HG03039 (cell line): ENCODE measurements around the gene TEPSIN.

Experiments used
- ATAC-seq: cut with Tn5 transposase; IDR thresholded peaks from one replicate; pipeline ENCODE4 v1.9.1; 2021; ENCODE audit warnings: mild to moderate bottlenecking, moderate library complexity; ENCODE audit not compliant: unreplicated experiment

TEPSIN gene

DNA sequence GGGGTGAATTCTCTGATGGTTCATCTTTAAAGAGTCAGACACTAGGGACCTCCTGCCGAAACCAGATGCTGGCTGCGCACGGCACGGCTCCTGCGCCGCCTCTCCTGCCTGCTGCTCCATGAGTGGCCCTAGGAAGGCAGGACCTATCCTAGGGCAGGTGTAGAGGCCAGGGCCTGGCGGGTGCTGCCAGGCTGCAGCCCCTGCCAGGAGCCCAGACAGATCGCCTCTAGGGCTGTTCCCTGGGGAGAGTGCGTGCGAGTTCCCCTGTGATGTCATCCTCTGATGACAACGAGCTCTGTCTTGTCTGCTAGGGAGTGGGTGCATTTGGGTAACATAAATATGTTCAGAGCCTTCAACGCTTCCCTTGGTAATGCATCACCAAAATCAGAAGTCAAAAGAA lies 32.4 kb upstream of the TEPSIN start:
- ATAC-seq = no peak

DNA sequence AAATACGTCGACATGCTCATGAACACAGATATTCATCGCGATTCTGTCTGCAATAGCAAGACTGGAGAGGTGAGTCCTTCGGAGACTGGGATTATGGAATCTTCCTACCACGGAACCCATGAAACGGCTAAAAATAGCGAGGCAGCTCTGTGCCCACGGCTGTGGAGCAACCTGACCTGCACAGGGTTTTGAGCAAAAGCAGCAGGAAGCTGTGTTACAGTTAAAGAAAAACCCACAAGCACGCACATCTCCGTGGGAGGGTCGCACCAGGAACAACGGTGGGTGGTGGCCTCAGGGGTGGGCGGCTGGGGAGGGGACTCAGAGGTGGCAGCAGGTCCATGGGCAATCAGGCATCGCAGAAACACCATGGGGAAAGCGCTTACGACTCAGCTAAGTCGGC lies 31.4 kb upstream of the TEPSIN start:
- no peak for ATAC-seq

DNA sequence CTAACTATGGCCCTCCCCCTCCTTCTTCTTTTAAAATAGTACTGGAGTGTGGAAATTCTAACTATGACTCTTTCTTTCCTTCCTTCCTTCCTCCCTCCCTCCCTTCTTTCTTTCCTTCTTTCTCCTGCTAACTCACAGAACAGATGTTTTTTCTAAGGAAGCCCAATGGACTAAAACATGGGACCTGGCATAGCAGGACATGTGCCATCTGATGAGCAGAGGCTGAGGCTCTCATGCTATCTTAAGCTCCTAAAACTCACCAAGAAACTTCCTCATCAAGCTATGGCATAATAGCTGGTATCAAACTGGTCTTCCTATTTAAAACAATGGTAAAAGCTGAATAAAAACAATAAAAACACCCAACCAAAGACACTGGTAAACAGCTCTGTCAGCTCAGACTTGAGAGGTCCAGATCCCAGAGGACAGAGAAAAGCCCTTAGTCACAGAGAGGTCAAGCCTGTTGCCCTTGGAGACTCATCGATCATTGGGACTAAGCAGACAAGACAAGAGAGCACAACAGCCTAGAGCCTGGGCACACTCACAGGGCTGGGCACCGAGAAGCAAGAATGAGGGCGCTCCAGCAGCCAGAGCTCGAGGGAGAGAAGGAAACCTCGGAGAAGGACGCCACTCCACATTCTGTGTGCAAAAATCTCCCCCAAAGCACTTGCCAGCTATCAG lies 28.7 kb upstream of the TEPSIN start:
- ATAC-seq = no peak

DNA sequence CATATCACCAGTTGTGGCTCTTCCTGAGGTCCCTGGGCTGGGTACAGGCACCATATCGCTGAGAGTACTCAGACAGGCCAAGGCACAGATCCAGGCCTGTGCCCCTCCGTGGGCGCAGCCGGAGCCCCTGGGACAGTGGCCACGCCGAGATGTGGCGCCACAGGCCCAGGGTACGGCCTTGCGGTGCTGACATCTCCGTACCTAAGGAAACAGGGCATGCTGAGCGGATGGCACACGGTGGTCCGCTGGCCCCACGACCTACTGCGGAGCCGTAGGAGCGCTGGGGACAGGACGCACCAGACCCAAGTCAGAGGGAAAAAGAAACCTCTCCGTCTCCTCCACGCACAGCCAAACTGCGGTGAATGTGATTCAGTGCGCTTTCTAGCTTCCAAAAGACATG lies 26.7 kb upstream of the TEPSIN start:
- ATAC-seq = no peak

DNA sequence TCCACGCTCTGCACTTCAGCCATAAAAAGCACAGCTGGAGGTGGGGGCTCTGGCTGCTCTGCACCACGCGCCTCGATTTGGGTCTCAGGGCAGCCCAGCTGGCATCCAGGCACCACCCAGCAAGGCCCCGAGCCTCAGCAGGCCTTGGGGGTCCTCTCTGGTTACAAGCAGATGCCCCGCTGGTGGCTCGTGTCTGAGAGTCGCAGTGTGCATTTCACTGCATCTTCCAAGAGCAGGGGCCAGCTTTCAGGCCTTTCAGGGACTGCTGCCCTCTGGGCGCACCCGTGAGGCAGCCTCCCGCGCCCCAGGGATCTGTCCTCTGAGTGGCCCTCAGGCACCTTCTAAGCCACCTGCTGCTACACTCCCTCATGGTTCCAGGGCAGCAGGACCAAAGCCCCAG lies 25.8 kb upstream of the TEPSIN start:
- no peak for ATAC-seq

DNA sequence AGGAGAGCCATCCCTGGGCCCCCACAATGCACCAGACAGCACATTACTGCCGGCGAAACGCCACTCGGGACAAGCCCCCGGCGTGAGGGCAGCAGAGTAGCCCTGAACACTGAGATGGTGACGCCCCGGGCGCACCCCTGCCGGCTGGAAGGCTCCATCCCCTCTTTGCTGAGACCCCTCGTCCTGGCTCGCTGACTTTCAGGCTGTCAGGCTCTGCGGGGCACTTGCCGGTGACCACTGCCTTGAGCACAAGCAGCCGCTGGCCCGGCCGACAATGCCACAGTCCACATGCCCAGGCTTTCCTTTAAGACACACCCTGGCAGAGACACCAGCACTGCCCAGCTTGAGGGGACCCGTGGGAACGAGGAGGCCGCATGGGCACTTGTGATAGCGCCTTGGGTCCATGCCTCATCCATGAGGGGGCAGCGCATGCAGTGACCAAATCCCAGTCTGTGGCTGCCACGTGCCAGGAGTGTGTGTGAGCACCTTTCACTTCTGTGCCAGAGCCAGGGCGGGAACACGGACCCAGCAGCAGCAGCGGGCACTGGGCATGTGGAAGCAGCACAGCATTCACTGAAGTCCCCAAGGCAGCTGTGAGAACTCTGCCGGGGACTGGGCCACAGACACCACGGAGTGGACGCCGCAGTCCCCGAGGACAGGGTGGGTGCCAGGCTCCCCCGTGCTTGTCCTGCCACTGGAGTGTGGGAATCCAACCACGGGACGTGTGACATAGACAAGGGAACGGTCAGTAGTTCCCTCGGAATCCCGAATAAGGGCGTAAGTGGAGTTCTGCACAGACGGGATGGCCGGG lies 24.7 kb upstream of the TEPSIN start:
- ATAC-seq = no peak

DNA sequence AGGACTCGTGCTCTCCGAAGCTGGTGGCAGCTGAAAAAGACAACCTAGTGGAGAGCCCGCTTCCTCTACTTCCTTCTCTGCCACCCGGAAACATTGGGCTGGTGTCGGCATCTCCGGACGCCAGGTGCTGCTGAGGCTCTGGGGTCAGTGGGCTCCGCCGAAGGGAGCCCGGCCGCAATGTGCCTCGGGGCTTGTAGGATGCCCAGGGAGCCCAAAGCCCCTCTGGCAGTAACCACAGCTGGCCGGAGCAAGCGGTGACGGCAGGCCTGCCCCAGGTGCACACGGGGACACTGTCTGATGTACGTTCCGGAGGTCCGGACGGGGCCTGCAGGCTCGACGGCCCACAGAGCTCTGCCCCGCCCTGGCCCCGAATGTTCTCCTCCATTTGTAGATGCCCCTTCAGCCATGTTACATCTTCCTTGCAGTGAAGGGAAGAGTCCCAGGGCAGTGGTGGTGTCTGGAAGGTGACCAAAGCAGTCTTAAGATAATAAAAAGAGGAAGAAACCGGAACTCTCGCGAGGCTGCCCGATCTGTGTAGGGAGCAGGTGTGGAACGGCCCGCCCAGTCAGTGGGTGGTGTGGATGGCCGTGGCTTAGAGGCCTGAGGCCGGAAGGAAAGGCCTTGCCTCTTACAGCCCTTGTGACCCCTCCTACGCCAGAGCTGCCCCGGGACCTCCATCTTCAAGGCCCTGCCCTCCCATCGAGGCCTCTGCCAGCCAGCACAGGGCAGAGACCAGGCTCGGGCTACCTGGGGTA lies 22.9 kb upstream of the TEPSIN start:
- no peak for ATAC-seq

DNA sequence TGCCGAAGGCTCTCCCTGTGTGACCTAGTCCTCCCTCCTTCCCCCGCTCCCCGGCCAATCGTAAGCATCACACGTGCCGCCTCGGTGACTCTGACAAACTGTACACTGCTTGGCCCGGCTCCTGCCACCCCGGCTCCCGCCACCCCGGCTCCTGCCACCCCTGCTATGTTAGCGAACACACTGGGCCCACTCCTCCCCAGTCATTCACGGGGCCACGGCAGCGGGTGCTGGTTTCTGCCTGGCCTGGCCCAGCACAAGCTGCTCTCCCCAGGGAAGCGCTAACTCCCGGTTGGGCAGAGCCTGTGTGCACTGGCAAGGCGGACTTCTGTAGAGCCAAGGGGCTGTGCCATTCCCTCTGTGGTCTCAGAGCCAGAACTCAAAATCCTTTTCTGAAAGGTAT lies 22.2 kb upstream of the TEPSIN start:
- ATAC-seq = no peak

DNA sequence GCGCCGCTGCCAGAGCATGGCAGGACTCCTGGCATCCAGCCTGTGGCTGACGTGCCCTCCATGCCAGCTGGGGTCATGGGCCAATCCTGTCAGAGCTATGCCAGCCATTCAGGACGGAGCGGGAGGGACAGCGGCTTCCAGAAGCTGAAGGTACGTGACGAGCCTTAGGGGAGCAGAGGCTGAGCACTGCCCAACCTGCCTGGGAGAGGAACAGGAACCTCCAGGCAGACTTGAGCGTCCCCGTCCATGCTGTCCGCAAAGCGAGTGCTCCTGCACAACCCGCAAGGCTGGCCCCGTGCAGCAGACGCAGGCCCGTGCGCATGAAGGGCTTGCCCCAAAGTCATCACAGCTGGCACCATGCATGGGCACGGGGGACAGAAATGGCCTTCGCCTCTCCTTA lies 21.8 kb upstream of the TEPSIN start:
- no peak for ATAC-seq

DNA sequence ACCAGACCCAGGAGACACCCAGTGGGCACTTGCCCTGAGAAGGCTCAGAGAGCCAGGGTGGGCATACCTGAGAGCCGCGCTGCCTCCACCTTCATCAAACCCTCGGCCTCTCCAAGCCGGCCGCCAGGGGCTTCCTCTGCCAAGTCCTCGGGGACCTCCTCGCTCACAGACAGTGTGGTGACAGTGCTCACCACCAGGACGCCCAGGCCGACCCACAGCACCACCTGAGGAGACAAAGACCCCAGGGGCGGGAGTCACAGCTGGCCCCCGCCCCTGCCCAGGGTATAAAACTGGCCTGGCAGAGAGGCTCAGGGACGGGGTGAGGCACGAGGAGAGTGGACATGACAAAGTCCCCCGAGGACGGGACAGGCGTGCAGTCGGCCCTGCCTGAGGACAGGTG lies 21.3 kb upstream of the TEPSIN start:
- no peak for ATAC-seq

DNA sequence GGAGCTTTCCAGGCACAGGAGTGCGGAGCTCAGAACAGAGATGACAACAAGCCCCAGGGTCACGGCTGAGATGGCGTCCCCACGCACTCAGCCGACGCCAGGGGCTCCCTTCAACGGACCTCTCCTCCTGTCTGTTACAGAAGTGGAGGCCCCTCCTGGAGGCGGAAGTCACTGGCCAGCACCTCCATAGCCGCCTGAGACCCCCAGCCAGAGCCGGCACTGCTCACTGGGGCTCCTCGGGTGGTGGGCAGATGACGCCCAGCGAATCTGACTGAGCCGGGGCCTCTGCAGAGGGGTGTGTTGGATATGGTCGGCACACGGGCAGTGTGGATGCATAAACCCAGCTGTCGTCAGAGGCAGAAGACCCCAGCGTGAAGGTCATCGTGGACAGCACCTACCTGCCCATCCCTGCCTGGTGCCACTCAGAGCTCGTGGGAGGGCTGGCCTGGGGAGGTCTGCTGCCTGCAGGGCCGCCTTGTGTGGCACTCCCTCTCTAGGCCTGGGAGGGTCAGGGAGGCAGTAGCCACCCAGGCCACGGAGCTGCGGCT lies 20.3 kb upstream of the TEPSIN start:
- ATAC-seq = no peak

DNA sequence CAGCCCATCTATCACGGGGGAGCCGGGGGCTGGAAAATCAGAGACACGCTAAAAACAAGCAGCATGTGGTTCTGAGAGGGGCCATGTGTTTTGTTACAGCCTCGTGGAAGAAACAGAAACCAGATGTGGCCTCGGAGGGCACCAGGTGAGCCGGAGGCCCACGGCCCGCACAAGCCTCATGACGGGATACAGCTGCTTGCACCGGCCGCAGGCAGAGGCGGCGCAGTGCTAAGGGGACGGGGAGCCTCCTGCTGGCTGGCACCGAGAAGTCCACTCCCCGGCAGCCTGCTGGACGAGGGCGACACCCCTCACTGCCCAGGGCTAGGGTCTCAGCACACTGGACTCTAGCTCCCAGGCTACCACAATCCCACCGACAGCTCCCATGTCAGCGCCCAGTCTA lies 19.4 kb upstream of the TEPSIN start:
- ATAC-seq = no peak

DNA sequence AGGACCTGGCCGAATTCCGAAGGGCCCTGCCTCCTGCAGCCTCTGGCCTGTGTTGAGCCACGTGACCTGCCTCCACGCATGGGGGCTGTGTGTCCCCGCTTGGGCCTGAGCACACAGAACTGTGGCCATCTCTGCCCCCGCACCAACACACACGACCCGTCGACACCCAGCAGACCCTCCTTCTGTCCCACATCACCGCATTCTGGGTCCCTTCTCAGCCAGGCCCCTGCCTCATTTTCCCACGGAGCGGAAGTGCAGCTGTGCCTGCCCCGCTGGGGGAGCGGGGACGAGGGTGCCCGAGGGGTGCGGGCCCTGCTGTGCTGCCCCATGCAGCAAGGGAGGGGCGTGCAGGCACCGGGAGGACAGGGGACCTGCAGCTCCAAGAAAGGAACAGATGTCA lies 18.7 kb upstream of the TEPSIN start:
- no peak for ATAC-seq

DNA sequence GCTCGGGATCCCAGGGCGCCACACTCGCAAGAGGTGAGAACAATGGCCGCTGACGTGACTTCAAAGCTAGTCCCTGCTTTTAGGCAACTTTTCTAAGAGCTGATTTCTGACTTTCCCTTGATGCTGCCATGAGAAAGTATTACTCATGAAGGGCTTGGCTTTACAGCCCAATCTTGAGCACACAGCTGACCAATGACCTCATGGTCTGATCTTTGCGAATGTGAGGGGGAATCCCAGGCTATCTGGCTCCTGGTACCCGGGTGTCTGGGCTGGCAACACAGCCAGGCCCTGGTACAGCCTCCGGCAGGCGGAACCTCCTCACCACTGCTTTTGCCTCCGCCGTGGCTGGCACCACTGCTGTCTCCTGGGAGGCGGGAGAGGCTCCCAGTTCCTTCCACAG lies 17.8 kb upstream of the TEPSIN start:
- ATAC-seq = no peak

DNA sequence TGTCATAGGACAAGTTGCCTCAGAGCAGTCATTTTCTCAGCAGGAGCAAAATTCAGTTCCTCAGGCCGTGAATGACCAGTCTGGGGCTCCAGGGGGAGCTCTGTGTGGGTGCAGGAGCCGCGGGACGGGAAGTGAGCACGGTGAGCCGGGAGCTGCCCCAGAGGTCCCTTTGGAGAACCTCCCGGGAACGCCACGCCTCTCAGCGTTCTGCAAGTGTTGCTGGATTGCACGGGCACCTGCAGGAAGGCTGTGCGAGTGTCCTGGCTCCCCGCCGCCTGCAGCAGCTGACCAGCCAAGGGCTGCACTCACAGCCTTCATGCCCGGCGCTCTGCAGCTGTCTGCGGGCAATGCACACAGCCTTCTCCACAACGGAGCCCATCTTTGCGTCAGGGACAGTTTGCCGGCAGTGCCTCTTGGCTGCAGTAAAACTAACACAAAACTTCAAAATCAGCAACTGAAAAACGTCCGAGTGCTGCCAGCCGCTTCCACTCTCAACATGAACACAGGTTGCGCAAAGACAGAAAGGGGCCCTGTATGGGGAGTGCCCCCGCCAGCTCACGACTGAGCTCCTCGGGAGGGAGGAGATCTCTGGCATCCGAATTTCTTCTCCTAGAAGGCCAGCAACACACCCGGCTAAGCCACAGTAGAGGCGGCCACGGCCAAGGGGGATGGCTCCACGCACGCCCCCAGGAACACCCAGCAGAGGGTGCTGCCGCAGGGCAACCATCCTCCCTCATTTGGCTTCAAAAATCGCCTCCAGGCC lies 16.3 kb upstream of the TEPSIN start:
- no peak for ATAC-seq

DNA sequence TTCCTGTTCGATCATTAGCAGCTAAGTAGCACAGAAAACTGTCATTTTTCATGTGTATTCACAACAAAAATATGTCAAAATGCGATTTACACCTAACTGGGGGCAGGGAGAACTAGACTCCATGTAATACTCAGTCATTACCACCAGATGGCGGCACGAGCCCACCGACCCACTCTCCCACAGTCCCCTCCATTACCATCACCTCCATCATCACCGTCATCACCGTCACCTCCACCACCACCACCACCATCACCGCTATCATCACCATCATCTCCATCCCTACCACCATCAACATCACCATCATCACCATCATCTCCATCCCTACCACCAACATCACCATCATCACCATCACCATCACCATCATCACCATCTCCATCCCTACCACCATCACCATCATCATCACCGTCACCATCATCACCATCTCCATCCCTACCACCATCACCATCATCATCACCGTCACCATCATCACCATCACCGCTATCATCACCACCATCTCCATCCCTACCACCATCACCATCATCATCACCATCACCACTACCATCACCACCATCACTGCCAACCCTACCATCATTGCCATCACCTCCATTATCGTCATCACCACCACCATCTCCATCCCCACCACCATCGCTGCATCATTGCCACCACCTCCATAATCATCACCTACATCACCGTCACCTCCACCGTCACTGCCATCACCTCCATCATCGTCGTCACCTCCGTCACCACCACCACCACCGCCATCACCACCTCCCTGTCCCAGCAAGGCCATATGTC lies 14.7 kb upstream of the TEPSIN start:
- ATAC-seq = no peak

DNA sequence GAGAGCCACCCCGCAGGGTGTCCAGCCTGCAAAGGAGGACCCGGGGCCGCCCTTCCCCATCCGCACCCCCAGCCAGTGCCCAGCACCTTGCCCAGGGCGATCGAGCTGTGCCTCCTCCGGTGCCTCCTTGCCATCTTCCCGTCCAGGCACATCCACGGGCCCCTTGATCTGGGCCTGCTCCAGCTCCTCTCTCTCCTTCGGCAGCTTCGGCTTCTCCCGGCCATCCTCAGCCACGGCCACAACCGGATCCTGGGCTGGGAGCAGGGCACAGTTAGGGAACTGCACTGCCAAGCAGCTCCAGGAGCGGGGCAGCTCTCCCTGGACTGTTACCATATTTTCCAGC lies 14.1 kb upstream of the TEPSIN start:
- ATAC-seq = no peak

DNA sequence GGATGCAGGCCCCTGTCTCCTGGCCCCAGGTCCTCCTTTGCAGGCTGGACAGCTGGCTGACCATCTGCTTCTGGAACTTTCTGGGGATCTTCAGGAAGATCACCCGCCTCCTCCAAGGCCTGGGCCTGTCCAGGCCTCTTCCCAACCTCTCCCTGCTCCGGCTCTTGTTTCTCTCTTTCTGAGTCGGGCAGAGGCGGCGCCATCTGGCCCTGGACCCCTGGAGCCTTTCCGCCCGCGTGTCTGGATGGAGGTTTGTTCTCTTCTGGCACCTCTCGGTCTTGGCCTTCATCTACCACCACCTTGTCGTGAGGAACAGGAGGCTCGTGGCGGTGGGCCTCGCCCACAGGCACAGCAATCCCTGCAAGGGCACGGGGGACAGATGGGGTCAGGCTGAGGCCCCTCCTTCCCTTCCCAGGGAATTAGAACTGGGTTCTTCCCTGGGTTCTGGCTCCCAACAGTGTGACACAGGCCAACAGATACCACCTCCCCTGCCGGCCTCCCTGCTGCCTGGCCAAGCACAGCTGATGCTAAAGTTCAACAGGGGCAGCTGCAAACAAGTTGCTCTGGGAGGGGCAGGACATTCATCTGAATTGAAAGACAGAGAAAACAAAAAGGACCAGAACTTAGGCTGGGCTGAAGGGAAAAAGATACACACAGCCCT lies 13.6 kb upstream of the TEPSIN start:
- ATAC-seq = no peak

DNA sequence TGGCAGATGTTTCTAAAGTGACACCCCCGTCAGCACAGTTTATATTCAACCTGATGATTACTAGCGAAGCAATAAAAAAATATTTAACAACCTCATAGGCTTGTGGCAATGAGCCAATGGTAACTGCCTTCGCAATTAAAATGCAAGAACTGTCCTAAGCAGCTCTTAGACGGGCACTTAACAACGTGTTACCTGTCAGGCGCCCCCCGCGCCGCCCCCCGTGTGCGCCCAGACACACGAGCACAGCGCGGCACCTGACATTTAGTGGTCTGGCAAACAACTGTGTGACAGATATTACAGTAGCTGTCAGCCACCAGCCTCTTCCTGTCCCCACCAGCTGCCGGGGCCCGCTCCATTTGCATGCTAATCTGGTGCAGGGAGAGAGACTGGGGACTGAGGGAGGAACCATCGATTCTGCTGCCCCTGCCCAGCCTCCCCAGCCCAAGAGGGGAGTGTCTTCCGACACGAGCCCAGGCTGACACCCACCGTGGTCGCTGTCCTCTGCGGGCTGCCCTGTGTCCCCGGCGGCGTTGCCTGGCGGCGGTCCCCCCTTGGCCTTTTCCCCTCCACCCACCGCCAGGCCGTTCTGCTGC lies 12.9 kb upstream of the TEPSIN start:
- ATAC-seq = no peak
